Body of pancreas (tissue), 4 donors: Measurements from ENCODE around the gene RIC8A.

Experiments
- POLR2A ChIP-seq, 3 donors: fragments of 450-650 bp; IDR thresholded peaks; one replicate each; pipeline ENCODE4 v1.6.1; 2016; ENCODE audit warnings: antibody characterized with exemption in 3 of 3, mild to moderate bottlenecking in 2 of 3
- TF ChIP-seq, protein P1 (sequence below), 7 experiments: fragments of 450-650 bp in 4 of 7; fragments of 200-600 bp in 3 of 7; sonication (generic) in 3 of 7; IDR thresholded peaks; one replicate each; pipeline ENCODE4 v1.5.1; 2016 to 2019; ENCODE audit warnings: antibody characterized with exemption in 7 of 7

DNA sequence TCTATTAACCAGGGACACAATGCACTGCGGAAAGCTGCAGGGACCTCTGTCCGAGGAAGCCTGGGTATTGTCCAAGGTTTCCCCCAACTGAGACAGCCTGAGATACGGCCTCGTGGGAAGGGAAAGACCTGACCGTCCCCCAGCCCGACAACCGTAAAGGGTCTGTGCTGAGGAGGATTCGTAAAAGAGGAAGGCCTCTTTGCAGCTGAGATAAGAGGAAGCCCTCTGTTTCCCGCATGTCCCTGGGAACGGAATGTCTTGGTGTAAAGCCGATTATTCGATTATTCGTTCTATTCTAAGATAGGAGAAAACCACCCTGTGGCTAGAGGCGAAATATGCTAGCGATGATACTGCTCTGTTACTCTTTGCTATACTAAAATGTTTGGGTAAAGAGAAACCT lies 5.5 kb upstream of the RIC8A start:
- TF ChIP-seq, protein P1, sequence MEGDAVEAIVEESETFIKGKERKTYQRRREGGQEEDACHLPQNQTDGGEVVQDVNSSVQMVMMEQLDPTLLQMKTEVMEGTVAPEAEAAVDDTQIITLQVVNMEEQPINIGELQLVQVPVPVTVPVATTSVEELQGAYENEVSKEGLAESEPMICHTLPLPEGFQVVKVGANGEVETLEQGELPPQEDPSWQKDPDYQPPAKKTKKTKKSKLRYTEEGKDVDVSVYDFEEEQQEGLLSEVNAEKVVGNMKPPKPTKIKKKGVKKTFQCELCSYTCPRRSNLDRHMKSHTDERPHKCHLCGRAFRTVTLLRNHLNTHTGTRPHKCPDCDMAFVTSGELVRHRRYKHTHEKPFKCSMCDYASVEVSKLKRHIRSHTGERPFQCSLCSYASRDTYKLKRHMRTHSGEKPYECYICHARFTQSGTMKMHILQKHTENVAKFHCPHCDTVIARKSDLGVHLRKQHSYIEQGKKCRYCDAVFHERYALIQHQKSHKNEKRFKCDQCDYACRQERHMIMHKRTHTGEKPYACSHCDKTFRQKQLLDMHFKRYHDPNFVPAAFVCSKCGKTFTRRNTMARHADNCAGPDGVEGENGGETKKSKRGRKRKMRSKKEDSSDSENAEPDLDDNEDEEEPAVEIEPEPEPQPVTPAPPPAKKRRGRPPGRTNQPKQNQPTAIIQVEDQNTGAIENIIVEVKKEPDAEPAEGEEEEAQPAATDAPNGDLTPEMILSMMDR (IDR thresholded peaks at IDR 0.05): no peak
- no peak for TF ChIP-seq POLR2A (IDR thresholded peaks at IDR 0.05)
